ENCODE measurements around the gene PLA2G4B. TPM values are rescaled to one million over a fixed set of nuclear protein-coding genes. Genes with fewer than 3 reads are reported as not detected.

The PLA2G4B gene
- total RNA-seq, 1 donor from 2014 or later = 17.7 TPM

DNA sequence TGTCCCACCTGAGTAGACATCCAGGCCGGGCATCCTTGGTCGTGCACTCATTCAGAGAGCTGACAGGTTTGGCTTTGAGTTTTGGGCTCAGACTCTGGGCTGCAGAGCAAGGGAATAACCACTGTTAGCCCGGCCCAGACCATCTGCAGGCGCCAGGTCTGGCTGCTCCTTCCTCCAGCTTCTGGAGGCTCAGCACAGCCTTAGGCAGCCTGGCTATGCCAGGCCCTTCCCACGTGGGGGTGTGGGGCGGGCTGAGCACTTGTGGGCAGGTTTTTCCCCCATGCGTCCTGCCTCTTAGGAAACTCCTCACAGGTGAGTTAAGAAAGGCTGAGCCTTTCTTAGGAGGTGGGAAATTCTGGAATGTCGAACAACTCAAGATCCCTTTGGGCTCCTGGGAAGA is 11.2 kb downstream of the PLA2G4B start:
- DNase-seq (ENCODE audit: extremely low spot score, unreplicated experiment) = no peak
- no peak overlapping the region for H3K27ac Mint-ChIP-seq
- H3K36me3 Mint-ChIP-seq = peaks cover 5% of the 10 kb centered on the region
- H3K4me1 Mint-ChIP-seq (ENCODE audit: unreplicated experiment) = no peaks in the 10 kb centered on the region
- H3K9me3 Mint-ChIP-seq = no peaks in the 10 kb centered on the region
- TF ChIP-seq, protein P1, sequence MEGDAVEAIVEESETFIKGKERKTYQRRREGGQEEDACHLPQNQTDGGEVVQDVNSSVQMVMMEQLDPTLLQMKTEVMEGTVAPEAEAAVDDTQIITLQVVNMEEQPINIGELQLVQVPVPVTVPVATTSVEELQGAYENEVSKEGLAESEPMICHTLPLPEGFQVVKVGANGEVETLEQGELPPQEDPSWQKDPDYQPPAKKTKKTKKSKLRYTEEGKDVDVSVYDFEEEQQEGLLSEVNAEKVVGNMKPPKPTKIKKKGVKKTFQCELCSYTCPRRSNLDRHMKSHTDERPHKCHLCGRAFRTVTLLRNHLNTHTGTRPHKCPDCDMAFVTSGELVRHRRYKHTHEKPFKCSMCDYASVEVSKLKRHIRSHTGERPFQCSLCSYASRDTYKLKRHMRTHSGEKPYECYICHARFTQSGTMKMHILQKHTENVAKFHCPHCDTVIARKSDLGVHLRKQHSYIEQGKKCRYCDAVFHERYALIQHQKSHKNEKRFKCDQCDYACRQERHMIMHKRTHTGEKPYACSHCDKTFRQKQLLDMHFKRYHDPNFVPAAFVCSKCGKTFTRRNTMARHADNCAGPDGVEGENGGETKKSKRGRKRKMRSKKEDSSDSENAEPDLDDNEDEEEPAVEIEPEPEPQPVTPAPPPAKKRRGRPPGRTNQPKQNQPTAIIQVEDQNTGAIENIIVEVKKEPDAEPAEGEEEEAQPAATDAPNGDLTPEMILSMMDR (conservative IDR thresholded peaks at IDR 0.05) = no peak
- no peak overlapping the region for H3K4me3 Mint-ChIP-seq
- no peaks in the 10 kb centered on the region for H3K27me3 Mint-ChIP-seq

DNA sequence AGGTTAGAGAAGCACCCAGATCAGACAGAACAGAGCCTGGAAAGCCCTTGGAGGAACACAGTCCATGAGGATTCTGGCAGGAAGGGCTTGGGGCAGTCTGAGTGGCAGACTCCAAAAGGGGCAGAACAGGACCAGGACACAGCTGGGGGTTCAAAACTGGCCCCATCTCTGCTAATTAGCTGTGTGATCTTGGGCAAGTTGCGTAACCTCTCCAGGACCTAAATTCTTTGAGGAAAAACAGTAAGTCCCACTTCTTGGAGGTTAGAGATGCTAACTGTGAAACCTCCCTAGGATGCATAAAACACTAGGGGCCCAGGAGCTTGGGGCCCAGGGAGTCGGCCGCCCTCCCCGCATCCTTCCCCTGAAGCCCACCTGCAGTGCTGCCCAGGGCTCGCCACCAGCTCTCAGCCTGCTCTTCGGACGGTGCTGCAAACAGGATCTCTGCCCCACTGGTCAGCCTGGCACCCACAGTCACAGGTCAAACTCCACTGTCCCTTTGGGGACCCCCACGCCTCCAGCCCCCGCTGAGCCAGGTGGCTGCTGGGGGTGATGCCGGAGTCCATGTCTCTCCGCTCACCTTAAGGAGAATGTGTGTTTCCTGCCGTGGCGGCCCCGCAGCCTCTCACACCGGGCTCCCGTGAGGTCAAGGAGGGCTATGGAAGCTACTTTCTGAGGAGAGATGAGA is 12.0 kb downstream of the PLA2G4B start:
- H3K27ac Mint-ChIP-seq = no peak overlapping the region
- TF ChIP-seq, protein P1 (conservative IDR thresholded peaks at IDR 0.05) = no peak

DNA sequence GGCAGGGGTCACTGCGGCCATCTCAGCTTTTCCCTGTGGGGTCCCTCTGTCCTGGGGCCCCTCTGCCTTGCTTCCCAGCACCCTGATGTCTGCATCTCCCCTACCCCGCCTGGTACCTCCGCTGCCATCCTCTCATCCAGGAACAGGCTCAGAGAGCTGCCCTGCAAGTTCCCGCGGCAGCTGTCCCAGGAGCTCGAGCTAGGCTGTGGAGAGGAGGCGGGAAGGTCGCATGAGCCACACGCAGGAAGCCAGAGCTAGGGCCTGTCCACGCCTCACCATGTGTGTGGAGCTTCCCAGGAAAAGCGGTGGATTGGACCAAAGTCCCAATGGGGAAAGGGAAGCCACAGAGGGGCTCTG is 12.5 kb downstream of the PLA2G4B start:
- no peak overlapping the region for H3K27ac Mint-ChIP-seq

More for the DNA sequence above, 12.0 kb downstream of the PLA2G4B start:
- H3K36me3 Mint-ChIP-seq = peaks cover 5% of the 10 kb centered on the region
- DNase-seq (ENCODE audit: extremely low spot score, unreplicated experiment) = no peak
- no peak overlapping the region for H3K4me3 Mint-ChIP-seq
- H3K9me3 Mint-ChIP-seq = no peaks in the 10 kb centered on the region
- no peaks in the 10 kb centered on the region for H3K27me3 Mint-ChIP-seq
- H3K4me1 Mint-ChIP-seq (ENCODE audit: unreplicated experiment) = peaks cover 3% of the 10 kb centered on the region

DNA sequence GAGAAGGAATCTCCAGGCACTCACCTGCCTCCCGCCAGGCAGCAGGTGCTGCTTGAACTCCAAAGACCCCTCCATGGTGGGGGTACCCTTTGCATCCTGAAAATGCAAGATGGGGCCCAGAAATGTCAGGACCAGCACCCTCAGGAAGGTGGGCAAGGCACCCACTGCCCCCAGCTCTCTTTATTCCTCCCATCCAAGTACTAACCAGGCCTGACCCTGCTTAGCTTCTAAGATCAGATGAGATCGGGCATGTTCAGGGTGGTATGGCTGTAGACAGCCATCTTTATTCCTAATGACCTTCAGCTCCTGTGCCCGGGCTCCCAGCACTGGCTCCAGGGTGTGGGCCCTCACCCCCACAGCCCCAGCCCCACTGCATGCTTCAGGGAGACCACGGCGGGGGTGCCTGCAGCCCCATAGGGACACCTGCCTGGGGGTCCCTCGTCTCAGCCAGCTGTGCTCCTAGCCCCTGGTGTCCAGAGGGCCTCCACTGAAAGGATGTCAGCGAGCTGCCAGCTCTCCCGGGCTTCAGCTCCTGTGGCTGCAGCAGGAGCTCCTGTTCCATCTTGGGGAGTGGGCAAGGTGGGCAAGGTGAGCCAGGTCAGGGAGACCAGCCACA is 13.2 kb downstream of the PLA2G4B start:
- DNase-seq (ENCODE audit: extremely low spot score, unreplicated experiment) = no peak
- TF ChIP-seq, protein P1 (conservative IDR thresholded peaks at IDR 0.05) = no peak
- no peak overlapping the region for H3K27ac Mint-ChIP-seq
- peaks cover 4% of the 10 kb centered on the region for H3K4me1 Mint-ChIP-seq (ENCODE audit: unreplicated experiment)
- no peaks in the 10 kb centered on the region for H3K9me3 Mint-ChIP-seq
- no peaks in the 10 kb centered on the region for H3K27me3 Mint-ChIP-seq
- H3K4me3 Mint-ChIP-seq = no peak overlapping the region
- H3K36me3 Mint-ChIP-seq = peaks cover 5% of the 10 kb centered on the region

More for the DNA sequence above, 12.5 kb downstream of the PLA2G4B start:
- H3K27me3 Mint-ChIP-seq = no peaks in the 10 kb centered on the region
- no peaks in the 10 kb centered on the region for H3K9me3 Mint-ChIP-seq
- no peak overlapping the region for H3K4me3 Mint-ChIP-seq
- TF ChIP-seq, protein P1 (conservative IDR thresholded peaks at IDR 0.05) = no peak
- peaks cover 4% of the 10 kb centered on the region for H3K4me1 Mint-ChIP-seq (ENCODE audit: unreplicated experiment)
- DNase-seq (ENCODE audit: extremely low spot score, unreplicated experiment) = no peak
- H3K36me3 Mint-ChIP-seq = peaks cover 5% of the 10 kb centered on the region

DNA sequence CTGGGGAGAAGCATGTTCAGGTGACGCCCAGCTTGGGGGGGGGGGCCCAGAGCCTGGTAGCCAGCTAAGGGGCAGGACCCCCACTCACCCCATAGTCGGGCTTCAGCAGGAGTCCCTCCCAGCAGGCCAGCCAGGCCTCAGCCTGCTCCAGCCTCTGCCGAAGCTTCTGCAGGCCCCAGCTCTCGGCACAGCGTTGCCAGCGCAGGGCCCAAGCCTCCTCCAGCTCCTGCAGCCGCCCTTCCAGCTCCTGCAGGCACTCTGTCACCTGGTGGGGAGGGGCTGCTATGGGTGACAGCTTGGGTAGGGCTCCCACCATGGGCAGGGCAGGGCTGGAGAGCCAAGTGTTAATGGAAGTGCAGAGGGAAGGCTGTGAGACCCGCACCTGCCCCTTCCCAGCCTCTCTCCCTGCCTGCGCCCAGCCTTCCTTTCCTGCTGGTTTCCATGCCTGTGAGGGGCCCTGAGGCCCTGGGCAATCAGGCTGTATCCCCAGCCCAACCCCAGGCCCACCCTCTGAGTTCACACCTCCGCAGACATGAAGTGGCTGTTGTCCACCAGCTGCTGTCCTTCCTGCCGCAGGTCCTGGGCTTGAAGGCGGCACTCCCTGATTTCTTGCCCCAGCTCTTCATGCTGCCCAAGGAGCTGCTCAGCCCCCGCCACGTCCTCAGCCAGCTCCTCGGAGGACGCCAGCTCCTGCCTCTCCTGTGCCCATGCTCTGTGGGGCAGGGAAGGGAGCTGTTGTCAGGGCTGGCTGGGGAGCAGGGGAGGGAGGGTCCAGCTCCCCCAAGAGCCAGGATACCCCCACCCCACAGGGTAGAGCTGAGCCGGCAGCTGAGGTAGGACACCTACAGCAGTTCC is 14.3 kb downstream of the PLA2G4B start:
- no peak for DNase-seq (ENCODE audit: extremely low spot score, unreplicated experiment)
- H3K27ac Mint-ChIP-seq = no peak overlapping the region
- TF ChIP-seq, protein P1 (conservative IDR thresholded peaks at IDR 0.05) = no peak
- no peaks in the 10 kb centered on the region for H3K9me3 Mint-ChIP-seq
- H3K27me3 Mint-ChIP-seq = no peaks in the 10 kb centered on the region
- peaks cover 4% of the 10 kb centered on the region for H3K4me1 Mint-ChIP-seq (ENCODE audit: unreplicated experiment)
- no peak overlapping the region for H3K4me3 Mint-ChIP-seq
- H3K36me3 Mint-ChIP-seq = peaks cover 5% of the 10 kb centered on the region
